Progenitor cell of endocrine pancreas (in vitro differentiated cells): ENCODE results near the gene PRM3. TPM values are rescaled to one million over a fixed set of nuclear protein-coding genes. Genes with fewer than 3 reads are reported as not detected.

Source experiments
- DNase-seq: peaks from one replicate; pipeline ENCODE4 v3.0.0; 2021; ENCODE audit warnings: low spot score; ENCODE audit not compliant: unreplicated experiment
- H3K27ac Mint-ChIP-seq: 2 replicates; pipeline ENCODE4 v1.8.0; 2021; ENCODE audit warnings: mild to moderate bottlenecking, moderate library complexity, mixed read lengths
- H3K27me3 Mint-ChIP-seq: 2 replicates; pipeline ENCODE4 v1.8.0; 2021; ENCODE audit warnings: mixed read lengths
- H3K36me3 Mint-ChIP-seq: 2 replicates; pipeline ENCODE4 v1.8.0; 2022; ENCODE audit warnings: mixed read lengths; ENCODE audit not compliant: insufficient read depth
- H3K4me1 Mint-ChIP-seq: 2 replicates; pipeline ENCODE4 v1.8.0; 2021; ENCODE audit warnings: low read depth, mixed read lengths
- H3K4me3 Mint-ChIP-seq: 2 replicates; pipeline ENCODE4 v1.8.0; 2021; ENCODE audit warnings: low read depth, mild to moderate bottlenecking, moderate library complexity, mixed read lengths
- H3K9me3 Mint-ChIP-seq: 2 replicates; pipeline ENCODE4 v1.8.0; 2021; ENCODE audit warnings: low read depth, mixed read lengths
- total RNA-seq: library from RNA; stranded (reverse); gene quantifications from 2 replicates; pipeline ENCODE4 v1.2.1, GENCODE V29; 2021
- TF ChIP-seq, protein P1 (sequence below): fragments of 200-600 bp; sonication (generic); IDR thresholded peaks from one replicate; pipeline ENCODE4 v1.5.0; 2021; ENCODE audit warnings: antibody characterized with exemption, mild to moderate bottlenecking; ENCODE audit not compliant: unreplicated experiment

PRM3 gene
- total RNA-seq, 1 donor from 2014 or later: not detected

DNA sequence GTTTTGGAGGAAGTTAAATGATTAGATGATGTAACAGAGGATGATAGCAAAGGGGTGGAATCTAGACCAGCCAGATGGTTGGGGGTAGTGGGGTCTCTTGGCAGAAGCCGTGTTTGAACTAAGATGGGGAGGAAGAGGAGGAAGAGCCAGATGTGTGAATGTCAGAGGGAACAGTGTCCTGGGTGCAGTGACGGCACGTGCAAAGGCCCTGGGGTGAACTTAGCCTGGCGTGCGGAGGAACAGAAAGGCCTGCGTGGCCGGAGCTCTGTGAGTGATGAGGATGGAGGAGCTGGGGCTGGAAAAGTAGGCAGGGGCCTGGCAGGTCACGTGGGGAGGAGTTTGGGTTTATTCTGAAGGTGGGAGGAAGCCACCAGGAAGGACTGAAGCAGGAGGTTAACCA is 45.4 kb upstream of the PRM3 start:
- Mint-ChIP-seq H3K9me3 (no peaks in the 10 kb centered on the region), H3K4me3 (no peak overlapping the region), H3K27me3 (peaks cover 12% of the 10 kb centered on the region), H3K36me3 (no peaks in the 10 kb centered on the region), H3K27ac (no peak overlapping the region), H3K4me1 (peaks cover 4% of the 10 kb centered on the region)
- DNase-seq: no peak
- TF ChIP-seq, protein P1, sequence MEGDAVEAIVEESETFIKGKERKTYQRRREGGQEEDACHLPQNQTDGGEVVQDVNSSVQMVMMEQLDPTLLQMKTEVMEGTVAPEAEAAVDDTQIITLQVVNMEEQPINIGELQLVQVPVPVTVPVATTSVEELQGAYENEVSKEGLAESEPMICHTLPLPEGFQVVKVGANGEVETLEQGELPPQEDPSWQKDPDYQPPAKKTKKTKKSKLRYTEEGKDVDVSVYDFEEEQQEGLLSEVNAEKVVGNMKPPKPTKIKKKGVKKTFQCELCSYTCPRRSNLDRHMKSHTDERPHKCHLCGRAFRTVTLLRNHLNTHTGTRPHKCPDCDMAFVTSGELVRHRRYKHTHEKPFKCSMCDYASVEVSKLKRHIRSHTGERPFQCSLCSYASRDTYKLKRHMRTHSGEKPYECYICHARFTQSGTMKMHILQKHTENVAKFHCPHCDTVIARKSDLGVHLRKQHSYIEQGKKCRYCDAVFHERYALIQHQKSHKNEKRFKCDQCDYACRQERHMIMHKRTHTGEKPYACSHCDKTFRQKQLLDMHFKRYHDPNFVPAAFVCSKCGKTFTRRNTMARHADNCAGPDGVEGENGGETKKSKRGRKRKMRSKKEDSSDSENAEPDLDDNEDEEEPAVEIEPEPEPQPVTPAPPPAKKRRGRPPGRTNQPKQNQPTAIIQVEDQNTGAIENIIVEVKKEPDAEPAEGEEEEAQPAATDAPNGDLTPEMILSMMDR: no peak

GRCh38 chr16:11316331-11317015 is 43.0 kb upstream of the PRM3 start:
- Mint-ChIP-seq H3K4me3 (no peak overlapping the region), H3K4me1 (peaks cover 13% of the 10 kb centered on the region), H3K27me3 (peaks cover 12% of the 10 kb centered on the region), H3K27ac (no peak overlapping the region), H3K9me3 (no peaks in the 10 kb centered on the region), H3K36me3 (no peaks in the 10 kb centered on the region)
- TF ChIP-seq, protein P1: no peak
- DNase-seq: no peak

DNA sequence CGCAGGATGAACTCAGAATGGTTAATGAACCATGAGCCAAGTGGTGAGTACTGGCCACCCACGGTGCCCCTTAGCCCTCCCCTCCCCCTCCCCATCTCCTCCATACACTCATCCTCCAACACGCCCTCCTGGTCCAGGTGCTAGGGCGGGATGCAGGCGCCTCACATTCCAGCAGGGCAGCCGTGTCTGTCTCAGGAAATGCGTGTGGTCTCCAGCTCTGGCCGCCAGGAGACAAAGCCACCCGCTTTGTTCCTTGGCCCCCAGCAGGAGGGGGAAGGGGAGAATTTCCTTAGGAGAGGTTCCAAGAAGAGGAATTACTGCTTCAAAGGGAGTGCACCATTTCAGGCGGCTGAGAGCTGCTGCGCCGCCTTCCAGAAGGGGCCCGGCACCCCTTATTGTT is 42.1 kb upstream of the PRM3 start:
- TF ChIP-seq, protein P1: peak; percentile 40
- no peak overlapping the region for H3K4me3 Mint-ChIP-seq
- no peak overlapping the region for H3K27ac Mint-ChIP-seq
- H3K9me3 Mint-ChIP-seq: no peaks in the 10 kb centered on the region
- peaks cover 13% of the 10 kb centered on the region for H3K4me1 Mint-ChIP-seq
- no peak for DNase-seq
- peaks cover 12% of the 10 kb centered on the region for H3K27me3 Mint-ChIP-seq
- H3K36me3 Mint-ChIP-seq: no peaks in the 10 kb centered on the region

- DNase-seq: no peak
- H3K27me3 Mint-ChIP-seq: peaks cover 12% of the 10 kb centered on the region
- peaks cover 13% of the 10 kb centered on the region for H3K4me1 Mint-ChIP-seq
- H3K27ac Mint-ChIP-seq: no peak overlapping the region
- no peaks in the 10 kb centered on the region for H3K9me3 Mint-ChIP-seq
- TF ChIP-seq, protein P1: no peak
- H3K36me3 Mint-ChIP-seq: no peaks in the 10 kb centered on the region
- no peak overlapping the region for H3K4me3 Mint-ChIP-seq
Observed at GRCh38 chr16:11314309-11314894, 41.0 kb upstream of the PRM3 start.

- Mint-ChIP-seq H3K36me3 (no peaks in the 10 kb centered on the region), H3K9me3 (no peaks in the 10 kb centered on the region)
Observed at GRCh38 chr16:11313493-11314308, 40.3 kb upstream of the PRM3 start.

More at GRCh38 chr16:11313493-11314308, 40.3 kb upstream of the PRM3 start:
- H3K4me1 Mint-ChIP-seq: peaks cover 13% of the 10 kb centered on the region
- no peak overlapping the region for H3K27ac Mint-ChIP-seq
- TF ChIP-seq, protein P1: no peak
- DNase-seq: no peak
- H3K4me3 Mint-ChIP-seq: no peak overlapping the region
- H3K27me3 Mint-ChIP-seq: peaks cover 12% of the 10 kb centered on the region
